HG02884 (cell line): ENCODE results near the gene SOCS1.

ENCODE experiments used
- ATAC-seq: cut with Tn5 transposase; IDR thresholded peaks from one replicate; pipeline ENCODE4 v1.9.1; 2021; ENCODE audit warnings: mild to moderate bottlenecking, moderate library complexity; ENCODE audit not compliant: unreplicated experiment

The SOCS1 gene

DNA sequence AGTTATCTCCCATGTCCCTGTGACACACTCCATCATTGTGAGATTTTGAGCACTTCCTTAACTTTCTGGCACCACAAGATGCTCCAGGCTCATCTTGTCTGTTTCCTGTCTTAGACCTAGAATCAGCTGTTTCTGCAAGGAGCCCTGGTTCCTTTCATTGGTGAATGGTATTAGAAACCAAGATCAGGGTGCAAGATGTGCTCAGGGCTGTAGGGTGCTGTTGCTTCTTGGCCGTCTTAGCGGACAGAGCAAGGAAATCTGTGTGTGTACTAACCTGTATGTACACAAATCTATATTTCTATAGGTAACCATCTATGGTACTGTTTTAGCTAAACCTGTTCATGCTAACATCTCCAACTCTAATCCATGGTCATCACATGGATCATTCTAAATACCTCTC is 33.2 kb upstream of the SOCS1 start:
- ATAC-seq = no peak

DNA sequence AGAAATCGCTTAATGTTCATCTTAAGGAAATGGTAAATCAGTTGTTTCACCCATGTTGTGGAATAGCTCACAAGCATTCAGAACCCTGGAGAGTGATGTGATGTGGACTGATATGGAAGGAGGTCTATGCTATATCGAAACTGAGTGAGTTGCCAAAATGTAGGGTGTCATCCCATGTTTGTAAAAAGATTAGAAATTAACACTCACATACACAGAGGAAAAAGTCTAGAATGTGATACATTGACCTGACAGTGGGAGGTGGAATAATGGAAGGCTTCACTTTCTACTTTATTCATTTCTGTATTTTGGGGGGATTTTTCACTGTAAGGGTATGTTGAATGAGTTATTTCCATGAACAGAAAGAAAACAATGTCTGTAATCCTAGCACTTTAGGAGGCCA is 29.8 kb upstream of the SOCS1 start:
- ATAC-seq = no peak

DNA sequence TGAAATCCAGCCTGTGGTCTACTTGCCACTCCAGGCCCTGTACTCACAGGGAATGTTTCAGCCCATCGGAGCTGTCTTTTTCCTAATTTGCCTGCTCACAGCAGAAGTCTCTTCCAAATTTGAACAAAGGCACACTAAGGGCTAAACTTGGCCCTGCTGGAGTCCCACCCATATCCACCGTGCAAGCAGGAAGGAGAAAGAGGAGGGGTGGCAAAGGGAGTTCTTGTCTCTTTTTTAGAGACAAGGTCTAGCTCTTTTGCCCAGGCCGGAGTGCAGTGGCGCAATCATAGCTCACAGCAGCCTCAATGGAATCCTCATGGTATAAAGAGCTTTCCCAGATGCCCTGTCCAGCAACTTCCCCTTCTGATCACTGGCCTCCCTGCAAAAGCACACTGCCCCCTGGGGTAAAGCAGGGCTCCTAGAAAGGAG is 27.8 kb upstream of the SOCS1 start:
- no peak for ATAC-seq

DNA sequence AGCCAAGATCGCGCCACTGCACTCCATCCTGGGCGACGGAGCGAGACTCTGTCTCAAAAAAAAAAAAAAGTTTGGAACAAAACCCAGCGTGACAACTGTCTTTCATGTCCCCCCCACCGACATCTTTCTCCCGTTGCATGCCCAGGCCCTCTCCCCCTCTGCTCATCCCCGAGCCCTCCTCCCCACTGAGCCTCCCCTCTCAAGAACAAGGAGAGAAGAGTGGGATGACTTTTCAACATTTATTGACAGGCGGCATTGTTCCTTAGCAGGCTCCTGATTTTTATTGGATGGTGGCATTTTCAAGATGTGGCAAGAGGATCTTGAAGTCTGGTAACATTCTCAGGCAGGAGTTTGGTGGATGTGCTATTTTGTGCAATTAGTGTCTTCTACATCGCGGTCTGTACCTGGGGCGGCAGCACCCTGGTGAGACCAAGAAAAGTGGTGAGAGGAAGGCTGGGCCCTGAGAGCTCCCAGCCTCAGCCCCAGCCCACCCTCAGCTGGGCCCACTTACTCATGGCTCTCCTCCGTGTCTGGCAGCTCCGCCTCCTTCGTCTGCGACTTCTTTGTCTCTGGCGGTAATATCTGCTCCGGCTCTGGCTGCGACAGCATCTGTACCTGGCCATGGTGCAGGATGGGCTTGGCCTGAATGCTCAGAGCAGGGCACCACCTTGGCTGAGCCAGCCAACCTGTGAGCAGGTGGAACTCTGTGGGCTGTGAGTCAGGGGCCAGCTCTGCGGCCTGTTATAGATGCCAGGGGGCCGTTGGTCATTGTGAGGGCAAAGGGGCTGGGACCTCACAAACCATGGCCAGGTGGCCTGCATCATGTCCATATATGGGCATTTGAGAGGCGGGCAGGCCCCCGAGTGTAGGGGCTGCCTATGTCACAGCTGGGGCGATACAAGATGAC is 24.9 kb upstream of the SOCS1 start, which contains the start of gene PRM1:
PRM1 (minus strand) TSS at position 715 of the 907 bp plus-strand sequence; CDS start at position 623, 92 bp downstream.
- ATAC-seq = no peak

DNA sequence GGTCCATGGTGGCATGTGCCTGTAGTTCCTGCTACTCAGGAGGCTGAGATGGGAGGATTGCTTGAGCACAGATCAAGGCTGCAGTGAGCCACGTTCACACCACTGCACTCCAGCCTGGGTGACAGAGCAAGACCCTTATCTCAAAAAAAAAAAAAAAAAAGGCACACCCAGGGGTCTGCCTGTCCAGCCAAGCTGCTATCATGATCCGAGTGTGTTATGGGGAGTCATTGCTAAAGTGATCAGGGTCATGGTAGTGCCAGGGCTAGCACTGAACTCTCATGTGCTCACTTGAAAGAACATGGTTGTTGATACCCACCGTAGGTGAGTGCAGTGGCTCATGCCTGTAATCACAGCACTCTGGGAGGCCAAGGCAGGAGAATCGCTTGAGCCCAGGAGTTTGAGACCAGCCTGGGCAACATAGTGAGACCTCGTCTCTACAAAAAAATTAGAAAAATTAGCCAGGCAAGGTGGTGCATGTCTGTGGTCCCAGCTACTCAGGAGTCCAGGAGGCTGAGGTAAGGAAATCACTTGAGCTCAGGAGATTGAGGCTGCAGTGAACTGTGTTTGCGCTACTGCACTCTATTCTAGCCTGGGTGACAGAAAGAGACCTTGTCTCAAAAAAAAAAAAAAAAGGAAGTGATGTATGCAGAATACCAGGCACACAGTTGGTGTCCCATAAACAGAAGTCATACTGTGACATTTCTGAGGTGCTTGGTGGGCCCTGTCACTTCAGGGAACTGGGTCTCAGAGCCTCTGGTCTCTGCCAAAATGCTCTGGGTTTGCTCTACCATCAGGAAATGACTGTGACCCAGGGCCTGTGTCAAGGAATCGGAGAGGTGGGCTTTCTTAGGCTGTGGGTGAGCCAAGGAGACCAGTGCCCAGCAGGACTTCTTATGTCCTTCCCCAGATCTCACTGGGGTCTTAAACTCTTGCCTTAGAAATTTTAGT is 23.0 kb upstream of the SOCS1 start:
- ATAC-seq = no peak

DNA sequence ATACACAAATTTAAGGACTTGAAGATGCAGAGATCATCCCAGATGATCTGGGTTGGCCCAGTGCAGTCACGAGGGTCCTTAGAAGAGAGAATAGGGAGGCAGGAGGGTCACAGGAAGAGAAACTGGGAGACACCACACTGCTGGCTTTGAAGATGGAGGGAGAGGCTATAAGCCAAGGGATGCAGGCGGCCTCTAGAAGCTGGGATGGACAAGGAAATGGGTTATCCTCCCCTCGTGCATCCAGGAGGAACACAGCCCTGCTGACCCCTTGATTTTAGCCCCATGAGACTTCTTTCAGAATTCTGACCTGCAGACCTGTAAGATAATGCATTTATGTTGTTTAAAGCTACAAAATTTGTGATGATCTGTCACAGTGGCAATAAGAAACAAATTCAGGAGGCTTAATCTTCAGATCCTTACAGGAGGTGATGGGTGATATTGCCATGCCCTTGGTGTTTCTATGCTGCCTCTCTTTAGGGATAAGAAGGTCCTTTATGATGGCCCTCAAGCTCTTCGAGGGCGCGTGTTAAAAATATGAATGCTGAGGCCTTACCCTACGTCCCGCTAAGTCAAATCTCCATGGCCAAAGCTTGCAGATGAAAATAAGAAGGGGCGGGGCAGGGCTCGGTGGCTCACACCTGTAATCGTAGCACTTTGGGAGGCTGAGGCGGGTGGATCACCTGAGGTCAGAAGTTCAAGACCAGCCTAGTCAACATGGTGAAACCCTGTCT is 21.8 kb upstream of the SOCS1 start:
- no peak for ATAC-seq

DNA sequence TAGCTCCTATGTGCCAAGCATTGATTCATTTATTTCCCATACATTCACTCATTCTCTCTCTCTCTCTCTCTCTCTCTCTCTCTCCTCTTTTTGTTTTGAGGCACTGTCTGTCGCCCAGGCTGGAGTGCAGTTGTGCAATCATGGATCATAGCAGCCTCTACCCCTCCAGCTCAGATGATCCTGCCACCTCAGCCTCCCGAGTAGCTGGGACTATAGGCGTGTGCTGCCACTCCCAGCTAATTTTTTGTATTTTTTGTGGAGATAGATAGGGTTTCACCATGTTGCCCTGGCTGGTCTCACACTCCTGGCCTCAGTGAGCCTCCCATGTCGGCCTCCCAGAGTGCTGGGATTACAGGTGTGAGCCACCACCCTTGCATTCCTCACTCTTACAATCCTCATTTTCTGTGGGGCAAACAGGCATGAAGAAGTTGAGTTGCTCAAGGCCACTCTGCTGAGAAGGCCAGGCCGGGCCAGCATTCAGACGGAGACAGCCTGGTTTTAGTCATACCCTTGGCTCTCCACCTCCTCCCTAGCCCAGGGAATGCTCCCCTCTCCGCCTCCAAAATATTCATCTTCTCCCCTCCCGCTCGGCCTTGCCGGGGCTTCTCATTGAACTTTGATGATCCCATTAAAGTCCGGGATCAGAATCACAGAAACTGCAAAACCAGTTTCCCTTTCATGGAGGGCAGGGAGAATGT is 21.0 kb upstream of the SOCS1 start:
- ATAC-seq = no peak

DNA sequence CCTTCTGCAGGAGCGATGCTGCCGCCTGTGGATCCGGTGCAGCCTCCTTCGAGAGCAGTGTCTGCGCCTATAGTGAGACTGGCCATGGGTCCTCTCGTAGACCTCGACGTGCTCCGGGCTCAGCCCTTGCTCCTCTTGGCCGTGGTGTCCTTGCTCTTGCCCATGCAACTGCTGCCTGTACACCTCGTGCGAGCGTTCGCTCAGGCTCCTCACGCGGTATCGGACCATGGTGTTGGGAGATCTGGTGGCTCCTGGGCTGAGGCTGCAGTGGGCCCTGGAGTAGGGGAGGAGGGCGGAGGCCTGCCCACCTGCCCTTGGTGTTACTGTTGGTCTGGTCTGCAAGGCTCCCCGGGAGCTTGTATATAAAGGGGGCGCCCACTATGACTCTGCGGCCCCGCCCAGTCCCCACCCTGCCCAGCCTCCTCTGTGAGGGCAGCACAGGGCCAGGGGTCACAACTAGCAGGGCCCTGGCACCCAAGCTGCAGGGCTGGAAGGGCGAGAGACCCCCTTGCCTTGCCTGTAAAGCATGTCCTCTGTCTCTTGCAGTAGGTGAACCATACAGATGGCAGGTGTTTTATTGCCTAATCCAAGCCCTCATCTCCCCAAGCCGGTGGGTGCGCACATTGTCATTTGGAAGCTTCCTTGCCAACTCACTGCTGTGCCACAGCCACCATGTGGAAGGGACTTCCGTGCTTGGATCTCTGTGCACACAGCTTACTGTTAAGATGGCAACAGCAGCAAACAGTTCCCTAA is 20.3 kb upstream of the SOCS1 start, which contains the start of gene PRM2:
PRM2 (minus strand) TSS at position 338 of the 753 bp plus-strand sequence; CDS start at position 228, 110 bp downstream.
- no peak for ATAC-seq

DNA sequence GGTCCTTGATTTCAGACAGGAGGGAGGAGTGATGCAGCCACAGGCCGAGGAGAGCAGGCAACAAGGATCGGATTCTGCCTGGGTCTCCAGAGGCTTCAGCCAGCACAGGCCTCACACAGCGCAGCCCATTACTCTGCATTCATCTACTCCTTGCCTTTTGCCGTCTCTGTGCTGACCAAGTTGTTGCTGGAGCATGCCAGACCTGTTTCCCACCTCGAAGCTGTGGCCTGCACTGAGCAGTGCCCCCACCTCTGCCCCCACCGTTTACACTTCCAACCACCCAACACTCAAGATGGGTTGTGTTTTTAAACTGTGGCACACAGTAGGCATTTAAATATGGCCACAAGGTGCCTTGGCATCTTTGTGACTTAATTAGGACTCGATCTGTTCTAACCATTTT is 19.0 kb upstream of the SOCS1 start:
- no peak for ATAC-seq

DNA sequence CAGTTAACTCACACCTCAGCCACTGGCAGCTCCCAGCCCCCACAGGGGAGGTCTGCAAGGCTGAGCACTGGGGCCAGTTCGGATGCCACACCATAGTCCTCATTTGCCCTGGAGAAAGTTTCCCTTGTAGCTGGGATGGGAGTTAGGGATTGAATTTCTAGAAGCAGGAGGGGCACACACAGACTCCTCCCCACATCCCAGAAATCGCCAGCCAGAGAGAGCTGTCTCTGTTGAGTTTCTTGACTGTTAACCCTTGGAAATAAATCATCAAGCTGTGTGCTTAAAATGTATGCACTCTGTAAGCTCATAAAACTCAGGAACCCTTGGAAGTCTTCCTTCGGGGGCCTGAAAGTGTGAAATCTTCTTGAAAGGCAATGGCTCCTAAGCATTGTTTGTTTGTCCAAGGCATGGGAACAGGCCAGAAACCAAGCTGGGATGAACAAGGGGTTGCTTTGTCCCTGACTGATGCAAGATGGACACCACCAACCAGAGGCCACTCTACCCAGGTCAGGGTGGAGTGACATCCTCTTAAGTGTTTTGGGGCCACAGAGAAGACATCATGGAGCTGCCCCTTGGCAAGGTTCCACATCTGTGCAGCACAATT is 17.8 kb upstream of the SOCS1 start:
- no peak for ATAC-seq

DNA sequence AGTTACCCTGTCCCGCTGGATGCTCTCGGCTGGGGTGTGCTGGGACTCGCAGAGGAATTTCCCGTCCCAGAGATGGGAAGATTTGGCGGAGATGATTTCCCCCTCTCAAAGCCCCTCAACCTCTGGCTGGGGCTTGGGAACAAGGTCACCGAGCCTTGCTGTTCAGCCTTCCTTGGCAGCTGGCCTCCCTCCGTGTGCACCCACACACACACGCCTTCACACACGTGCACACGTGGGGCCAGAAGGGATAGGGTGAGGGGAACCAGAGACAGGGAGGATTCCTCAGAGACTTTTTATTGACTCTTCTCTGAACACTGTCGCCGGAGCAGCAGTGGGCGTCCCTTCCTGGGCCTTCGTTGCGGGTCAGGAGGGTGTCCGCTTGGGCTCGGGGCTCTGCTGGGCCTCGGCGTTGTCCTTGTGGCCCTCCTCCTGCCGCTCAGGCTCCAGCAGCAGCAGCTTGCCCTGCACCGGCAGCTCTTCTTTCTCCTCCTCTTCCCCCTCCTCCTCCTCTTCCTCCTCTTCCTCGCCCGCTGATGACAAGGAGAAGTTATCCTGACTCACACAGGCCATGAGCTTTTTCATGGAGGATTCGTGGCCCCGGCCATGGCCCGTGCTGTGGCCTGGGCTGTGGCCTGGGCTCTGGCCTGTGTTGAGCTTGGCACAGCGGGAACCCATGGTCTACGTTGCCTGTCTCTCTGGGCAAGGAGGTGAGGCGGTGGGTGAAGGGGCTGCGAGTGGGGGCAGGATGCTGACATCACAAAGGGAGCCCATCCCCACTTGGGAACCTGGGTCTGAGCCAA is 17.1 kb upstream of the SOCS1 start, which contains the start of gene PRM3:
PRM3 (minus strand) TSS at position 709 of the 800 bp plus-strand sequence; CDS start at position 675, 34 bp downstream.
- ATAC-seq = no peak

DNA sequence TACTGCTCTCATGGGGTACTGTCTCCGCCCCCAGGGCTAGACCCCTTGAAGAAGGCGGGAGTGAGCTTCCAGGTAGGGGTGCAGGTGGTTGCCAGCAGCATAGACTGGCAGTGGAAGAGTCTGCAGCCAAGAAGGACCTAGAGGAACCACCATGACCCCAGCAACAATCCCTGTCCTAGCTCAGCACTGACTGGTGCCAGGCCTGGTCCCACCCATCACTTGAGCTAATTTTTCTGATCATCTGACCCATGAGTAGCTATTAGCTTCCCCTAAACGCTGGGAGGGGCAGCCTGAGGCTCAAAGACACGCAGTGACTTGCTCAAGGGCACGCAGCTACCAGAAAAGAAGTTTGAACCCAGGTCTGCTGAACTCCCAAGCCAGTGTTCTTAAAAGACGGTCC is 16.5 kb upstream of the SOCS1 start:
- ATAC-seq = no peak

DNA sequence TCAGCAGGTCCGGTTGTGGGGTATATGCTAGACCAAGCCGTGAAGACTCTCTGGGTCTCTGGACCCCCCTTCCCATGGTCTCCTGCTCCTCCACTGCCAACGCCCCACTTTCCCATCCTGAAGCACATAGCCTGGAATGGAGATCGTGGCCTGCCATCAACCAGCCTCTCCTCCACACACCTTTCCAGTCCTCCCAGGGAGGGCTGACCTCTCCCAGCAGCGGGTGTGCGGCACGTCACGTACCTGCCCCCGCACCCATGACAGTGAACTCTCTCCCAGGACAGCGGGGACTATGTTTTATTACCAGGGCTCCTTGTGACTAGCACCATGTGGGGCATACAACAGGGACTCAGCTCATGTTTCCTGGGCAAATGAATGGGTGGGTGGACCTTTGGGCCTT is 15.6 kb upstream of the SOCS1 start:
- no peak for ATAC-seq

DNA sequence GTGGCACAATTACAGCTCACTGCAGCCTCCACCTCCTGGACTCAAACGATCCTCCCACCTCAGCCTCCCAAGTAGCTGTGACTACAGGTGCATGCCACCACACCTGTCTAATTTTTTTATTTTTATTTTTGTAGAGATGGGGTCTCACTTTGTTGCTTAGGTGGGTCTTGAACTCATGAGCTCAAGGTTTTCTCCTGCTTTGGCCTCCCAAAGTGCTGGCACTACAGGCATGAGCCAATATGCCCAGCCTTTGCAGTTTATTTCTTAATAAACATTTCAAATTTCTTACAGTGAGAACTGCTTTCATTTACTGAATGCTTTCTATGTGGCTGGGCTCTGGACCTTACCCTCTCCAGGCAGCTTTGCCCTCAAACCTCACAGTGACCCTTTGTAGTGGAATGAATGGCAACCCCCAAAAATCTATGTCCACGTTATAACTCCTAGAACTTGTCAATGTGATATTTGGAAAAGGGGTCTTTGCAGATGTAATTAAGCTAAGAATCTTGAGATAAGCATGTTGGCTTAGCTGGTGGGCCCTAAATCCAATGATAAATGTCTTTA is 14.7 kb upstream of the SOCS1 start:
- ATAC-seq = no peak

DNA sequence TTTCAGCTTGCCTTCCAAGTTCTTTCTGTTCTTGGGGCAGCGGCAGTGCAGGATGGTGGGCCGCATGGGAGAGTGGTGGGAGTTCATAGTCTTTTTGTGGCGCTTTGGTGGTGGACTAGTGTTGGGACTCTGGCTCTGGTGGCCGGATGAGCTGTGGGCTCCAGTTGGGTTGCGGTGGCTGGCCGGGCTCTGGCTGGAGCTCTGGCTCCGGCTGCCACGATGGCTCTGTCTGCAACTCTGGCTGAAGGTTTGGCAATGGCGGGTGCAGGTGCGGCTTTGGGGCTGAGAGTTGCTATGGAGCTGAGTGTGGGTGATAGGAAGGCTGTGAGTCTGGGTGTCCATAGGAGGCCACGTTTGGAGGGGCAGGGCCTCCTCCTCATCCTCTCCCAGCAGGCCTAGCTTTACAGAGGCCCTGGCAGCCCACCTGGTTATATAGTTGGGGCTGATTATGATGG is 12.9 kb upstream of the SOCS1 start, which contains the start of gene TNP2:
TNP2 (minus strand) TSS at position 405 of the 455 bp plus-strand sequence; CDS start at position 342, 63 bp downstream.
- no peak for ATAC-seq

DNA sequence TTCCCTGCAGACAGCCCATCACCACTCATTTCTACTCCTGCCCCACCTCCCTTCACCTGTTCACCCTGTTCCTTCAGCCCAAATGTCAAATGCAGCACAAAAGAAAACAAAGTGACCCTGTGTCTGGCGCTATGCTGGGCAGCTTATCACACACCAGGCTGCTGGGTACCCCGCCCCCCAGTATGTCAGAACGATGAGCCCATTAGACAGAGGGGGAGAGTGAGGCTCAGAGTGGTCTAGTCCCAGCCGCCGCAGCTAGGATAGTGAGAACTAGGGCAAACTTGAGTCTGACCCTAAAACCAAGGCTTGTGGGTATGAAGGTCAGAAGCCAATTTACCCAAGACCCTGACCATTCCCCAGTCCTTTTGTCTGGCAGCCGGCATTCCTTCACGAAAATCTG is 9.1 kb upstream of the SOCS1 start:
- ATAC-seq = no peak

DNA sequence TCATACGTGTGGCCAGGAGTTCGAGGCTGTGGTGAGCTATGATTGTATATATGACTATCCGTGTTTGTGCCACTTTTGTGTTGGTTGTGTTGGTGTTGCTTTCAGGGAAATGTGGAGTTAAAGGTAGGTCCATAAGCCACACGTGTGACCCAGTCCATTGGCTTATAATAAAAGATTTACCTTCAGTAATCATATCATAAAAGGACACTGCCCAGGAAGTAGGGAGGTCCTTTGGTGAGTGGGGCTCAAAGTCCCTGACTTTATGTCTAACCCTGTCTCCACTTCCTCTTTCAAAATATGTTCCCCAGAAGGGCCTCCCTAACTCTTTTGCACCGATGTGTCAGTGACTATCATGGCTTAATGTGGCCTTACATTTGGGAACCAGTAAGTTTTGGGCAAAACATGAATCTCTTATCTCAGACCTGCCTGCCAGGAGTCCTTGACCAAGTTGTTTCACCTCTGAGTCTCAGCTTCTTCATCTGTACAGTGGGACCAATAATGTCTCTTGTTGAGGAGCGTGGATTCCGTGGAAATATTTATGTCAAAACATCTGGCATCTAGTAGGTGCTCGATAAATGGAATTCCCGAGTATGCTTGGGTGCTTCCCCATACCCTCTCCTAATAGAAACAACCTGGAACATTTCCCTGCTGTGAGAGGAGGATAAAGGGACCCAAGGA is 8.3 kb upstream of the SOCS1 start:
- ATAC-seq = no peak
